GM23248 (cell line): ENCODE data around the gene THY1. TPM values are rescaled to one million over a fixed set of nuclear protein-coding genes. Genes with fewer than 3 reads are reported as not detected.

ENCODE experiments used
- DNase-seq: peaks from one replicate; pipeline ENCODE4 v3.0.0-alpha.2; 2015
- H2AFZ ChIP-seq: fragments of 200-600 bp; sonication (generic); 2 replicates; pipeline ENCODE4 v1.6.1; 2016; ENCODE audit warnings: antibody characterized with exemption
- H3F3A ChIP-seq: fragments of 200-600 bp; sonication (generic); 2 replicates; pipeline ENCODE4 v1.6.1; 2016; ENCODE audit warnings: mild to moderate bottlenecking, antibody characterized with exemption, mixed run types; ENCODE audit not compliant: insufficient read depth
- H3K27ac ChIP-seq: fragments of 200-600 bp; sonication (generic); 2 replicates; pipeline ENCODE4 v1.5.1; 2016; ENCODE audit warnings: mild to moderate bottlenecking
- H3K27me3 ChIP-seq: fragments of 200-600 bp; sonication (generic); replicated peaks from 2 replicates; pipeline ENCODE4 v1.6.1; 2016; ENCODE audit warnings: mild to moderate bottlenecking; ENCODE audit not compliant: insufficient read depth
- H3K36me3 ChIP-seq: fragments of 200-600 bp; sonication (generic); 2 replicates; pipeline ENCODE4 v1.6.1; 2016; ENCODE audit warnings: low read depth, mild to moderate bottlenecking
- H3K4me1 ChIP-seq: fragments of 200-600 bp; sonication (generic); 2 replicates; pipeline ENCODE4 v1.6.1; 2016; ENCODE audit warnings: mild to moderate bottlenecking; ENCODE audit not compliant: insufficient read depth
- H3K4me2 ChIP-seq: fragments of 200-600 bp; sonication (generic); one replicate; pipeline ENCODE4 v1.6.1; 2016; ENCODE audit warnings: mild to moderate bottlenecking; ENCODE audit not compliant: unreplicated experiment
- H3K4me3 ChIP-seq: fragments of 200-600 bp; sonication (generic); 2 replicates; pipeline ENCODE4 v1.5.1; 2016; ENCODE audit warnings: mild to moderate bottlenecking
- H3K79me2 ChIP-seq: fragments of 200-600 bp; sonication (generic); 2 replicates; pipeline ENCODE4 v1.6.1; 2016; ENCODE audit warnings: mild to moderate bottlenecking; ENCODE audit not compliant: insufficient read depth
- H3K9ac ChIP-seq: fragments of 200-600 bp; sonication (generic); 2 replicates; pipeline ENCODE4 v1.6.1; 2016; ENCODE audit warnings: mild to moderate bottlenecking
- H3K9me2 ChIP-seq: fragments of 200-600 bp; sonication (generic); 2 replicates; pipeline ENCODE4 v1.6.1; 2016; ENCODE audit warnings: mixed run types, mild to moderate bottlenecking, moderate library complexity; ENCODE audit not compliant: insufficient read depth
- H3K9me3 ChIP-seq: fragments of 200-600 bp; sonication (generic); one replicate; pipeline ENCODE4 v1.6.1; 2017; ENCODE audit warnings: low read depth
- H4K20me1 ChIP-seq: fragments of 200-600 bp; sonication (generic); 2 replicates; pipeline ENCODE4 v1.6.0; 2016; ENCODE audit not compliant: insufficient read depth
- EZH2 ChIP-seq: fragments of 200-600 bp; sonication (generic); IDR thresholded peaks from 2 replicates; pipeline ENCODE4 v1.6.1; 2018; ENCODE audit warnings: antibody characterized with exemption, mild to moderate bottlenecking; ENCODE audit not compliant: insufficient read depth, poor library complexity, severe bottlenecking
- EZH2phosphoT487 ChIP-seq: fragments of 200-600 bp; sonication (generic); IDR thresholded peaks from 2 replicates; pipeline ENCODE4 v1.6.1; 2018; ENCODE audit warnings: antibody characterized with exemption, moderate library complexity, mild to moderate bottlenecking, low read depth; ENCODE audit not compliant: insufficient read depth
- WGBS, 2 experiments: methylation state at CpG; one replicate each; pipeline ENCODE4 v1.1.6; 2015 to 2017; ENCODE audit warnings: low lambda C conversion rate in 2 of 2, low coverage in 1 of 2; ENCODE audit errors: missing lambda C conversion rate in 2 of 2; 5-methylcytosine and 5-hydroxymethylcytosine counted together
- in situ Hi-C: fragments of 300-500 bp; cut with MboI; formaldehyde crosslinking; loops from 2 replicates; pipeline ENCODE4 v1.15.0; 2020
- polyA plus RNA-seq: library from polyadenylated mRNA; unstranded; fragments of >200 nt; fragmentation: Nextera tagmentation; extraction: Ambion mirVana; gene quantifications from 2 replicates; pipeline ENCODE4 v1.2.1, GENCODE V29; 2016
- total RNA-seq: library from RNA; depleted of rRNA; stranded (reverse); fragments of >200 nt; shearing (Covaris generic); gene quantifications from 2 replicates; pipeline ENCODE4 v1.2.3, GENCODE V29; 2014

THY1 gene
- total and polyA plus RNA-seq, 2 experiments from 2014 or later: 1,640 to 1,694 TPM

- Histone ChIP-seq H3K79me2 (no peaks in the 10 kb centered on the region), H3K4me3 (peak overlapping the region; percentile 21; the same call in 1 of the 2 replicates), H2AFZ (peak overlapping the region; percentile 59), H3K4me2 (peak overlapping the region; percentile 59), H4K20me1 (no peaks in the 10 kb centered on the region), H3K4me1 (peaks cover 31% of the 10 kb centered on the region), H3K36me3 (no peaks in the 10 kb centered on the region), H3K27me3 (no peaks in the 10 kb centered on the region), H3K9me3 (no peaks in the 10 kb centered on the region), H3F3A (peaks cover 24% of the 10 kb centered on the region; the same call in 1 of the 2 replicates), H3K9ac (peak overlapping the region; percentile 60), H3K9me2 (no peaks in the 10 kb centered on the region), H3K27ac (peak overlapping the region; percentile 88)
- in situ Hi-C loops: loop anchor here (10.0 kb wide), 1 partner anchor 116 kb away; no protein-coding TSS in a partner anchor
- peak; percentile 98 for DNase-seq
- TF ChIP-seq EZH2phosphoT487 (no peak), EZH2 (no peak)
- 5 to 8% methylated on average over 14 to 15 of the region's 15 CpGs for WGBS, 2 experiments
Observed at GRCh38 chr11:119470317-119471291, 47.6 kb upstream of the THY1 start.

GRCh38 chr11:119469506-119469905, 46.5 kb upstream of the THY1 start:
- H3K36me3 ChIP-seq: no peaks in the 10 kb centered on the region
- no peaks in the 10 kb centered on the region for H3K9me3 ChIP-seq
- DNase-seq: no peak
- H3K27ac ChIP-seq: peak overlapping the region; percentile 88
- 93 to 100% methylated on average over 3 of the region's 3 CpGs for WGBS, 2 experiments
- 0 out of 2 replicates have a peak overlapping the region, but pooled peaks have one; percentile 24 for H3K9ac ChIP-seq
- in situ Hi-C loops: no loop called here
- no peak overlapping the region for H3K4me3 ChIP-seq
- no peak for TF ChIP-seq EZH2phosphoT487
- no peak for TF ChIP-seq EZH2
- H2AFZ ChIP-seq: no peak overlapping the region
- H3K4me2 ChIP-seq: no peak overlapping the region
- H3K27me3 ChIP-seq: no peaks in the 10 kb centered on the region
- no peaks in the 10 kb centered on the region for H4K20me1 ChIP-seq
- H3K4me1 ChIP-seq: peaks cover 25% of the 10 kb centered on the region
- H3K9me2 ChIP-seq: no peaks in the 10 kb centered on the region
- H3K79me2 ChIP-seq: no peaks in the 10 kb centered on the region
- 0 out of 2 replicates have a peak, but pooled peaks cover 16% of the 10 kb centered on the region for H3F3A ChIP-seq

DNA sequence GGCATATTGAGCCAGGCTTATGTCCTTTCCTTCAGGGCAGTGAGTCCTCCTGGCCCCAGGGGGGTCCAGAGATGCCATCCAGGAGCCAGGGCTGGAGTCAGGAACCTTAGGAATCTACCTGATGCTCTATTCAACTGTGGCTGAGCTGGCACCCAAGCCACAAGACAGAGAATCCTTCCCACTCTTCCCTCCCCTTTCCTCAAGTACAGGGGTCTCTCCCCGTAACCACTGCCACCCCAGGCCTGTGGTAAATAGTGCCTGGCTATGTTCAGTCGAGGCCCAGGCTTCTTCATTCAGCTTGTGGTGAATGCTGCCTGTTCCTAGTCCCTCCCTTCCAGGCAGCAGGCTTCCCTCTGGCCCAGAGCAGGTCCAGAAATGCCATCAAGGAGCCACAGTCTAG, 45.5 kb upstream of the THY1 start:
- no peak overlapping the region for H3K4me3 ChIP-seq
- no peak overlapping the region for H3K9ac ChIP-seq
- no peak overlapping the region for H3K27ac ChIP-seq
- no peaks in the 10 kb centered on the region for H4K20me1 ChIP-seq
- TF ChIP-seq EZH2phosphoT487: no peak
- TF ChIP-seq EZH2: no peak
- peaks cover 25% of the 10 kb centered on the region for H3K4me1 ChIP-seq
- H3K9me2 ChIP-seq: no peaks in the 10 kb centered on the region
- no peaks in the 10 kb centered on the region for H3K36me3 ChIP-seq
- H3K79me2 ChIP-seq: no peaks in the 10 kb centered on the region
- H3F3A ChIP-seq: 0 out of 2 replicates have a peak, but pooled peaks cover 16% of the 10 kb centered on the region
- H3K9me3 ChIP-seq: no peaks in the 10 kb centered on the region
- H2AFZ ChIP-seq: no peak overlapping the region
- in situ Hi-C loops: no loop called here
- DNase-seq: no peak
- 68 to 70% methylated on average over 2 of the region's 2 CpGs for WGBS, 2 experiments
- H3K4me2 ChIP-seq: no peak overlapping the region
- H3K27me3 ChIP-seq: no peaks in the 10 kb centered on the region

- Histone ChIP-seq H3K36me3 (no peaks in the 10 kb centered on the region), H3K27ac (peak overlapping the region; percentile 80), H2AFZ (peak overlapping the region; percentile 77), H3K4me2 (peak overlapping the region; percentile 61), H3K9ac (peak overlapping the region; percentile 52; the same call in 1 of the 2 replicates), H3K9me3 (no peaks in the 10 kb centered on the region), H3K4me1 (peaks cover 21% of the 10 kb centered on the region), H4K20me1 (no peaks in the 10 kb centered on the region), H3F3A (peaks cover 9% of the 10 kb centered on the region), H3K27me3 (no peaks in the 10 kb centered on the region), H3K79me2 (no peaks in the 10 kb centered on the region), H3K9me2 (no peaks in the 10 kb centered on the region), H3K4me3 (0 out of 2 replicates have a peak overlapping the region, but pooled peaks have one; percentile 10)
- 6 to 7% methylated on average over 4 of the region's 4 CpGs for WGBS, 2 experiments
- peak; percentile 35 for DNase-seq
- in situ Hi-C loops: no loop called here
- TF ChIP-seq EZH2phosphoT487 (no peak), EZH2 (no peak)
Observed at GRCh38 chr11:119461229-119461963, 38.4 kb upstream of the THY1 start.
